Measurements from ENCODE around the gene TRMT11. TPM values are rescaled to one million over a fixed set of nuclear protein-coding genes. Genes with fewer than 3 reads are reported as not detected.

The TRMT11 gene
- total and polyA plus RNA-seq, 10 of the 15 experiments (the other 5 are each of a cell fraction or from before 2014, with no cell fraction given), result 34.0 to 81.1 (median 43.7) TPM

GRCh38 chr6:125986301-125987025 is at the start of gene TRMT11 (continued):
- TF ChIP-seq RELB (IDR thresholded peaks at IDR 0.05; ENCODE audit: low read depth) (peak; percentile 68), TCF7 (IDR thresholded peaks at IDR 0.05; ENCODE audit: borderline replicate concordance) (no peak), FOXK2 (IDR thresholded peaks at IDR 0.05) (no peak), MYC (IDR thresholded peaks at IDR 0.05; ENCODE audit: insufficient read depth, insufficient read length, insufficient replicate concordance, low read length, severe bottlenecking) (peak; percentile 73), SIX5 (IDR thresholded peaks at IDR 0.05; ENCODE audit: low read depth, low read length, severe bottlenecking) (peak; percentile 16), NFYB (IDR thresholded peaks at IDR 0.05; ENCODE audit: insufficient read depth, low read depth, low read length) (no peak), HDAC6 (IDR thresholded peaks at IDR 0.05; ENCODE audit: unreplicated experiment) (no peak), BCL11A (IDR thresholded peaks at IDR 0.05; ENCODE audit: low read depth, low read length) (peak; percentile 49; the same call in 1 of the 2 replicates), SRF (IDR thresholded peaks at IDR 0.05; ENCODE audit: low read depth in 2 of 2, low read length in 2 of 2) (no peak), NBN (IDR thresholded peaks at IDR 0.05) (peak; percentile 86; the same call in 1 of the 2 replicates), CHD1 (IDR thresholded peaks at IDR 0.05; ENCODE audit: low read depth, low read length) (no peak), CUX1 (IDR thresholded peaks at IDR 0.05; ENCODE audit: insufficient replicate concordance, low read depth, low read length) (no peak), GATAD2B (conservative IDR thresholded peaks at IDR 0.05; ENCODE audit: low read depth) (0 out of 2 replicates have a peak, but pooled peaks have one; percentile 68), RUNX3 (IDR thresholded peaks at IDR 0.05; ENCODE audit: low read length) (no peak), MXI1 (IDR thresholded peaks at IDR 0.05; ENCODE audit: low read depth, low read length) (peak; percentile 65), FOXM1 (IDR thresholded peaks at IDR 0.05; ENCODE audit: low read depth, low read length) (no peak), IRF5 (IDR thresholded peaks at IDR 0.05; ENCODE audit: borderline replicate concordance) (no peak), SREBF2 (IDR thresholded peaks at IDR 0.05; ENCODE audit: low read length) (no peak), CHD2 (IDR thresholded peaks at IDR 0.05; ENCODE audit: borderline replicate concordance, low read depth, low read length) (0 out of 2 replicates have a peak, but pooled peaks have one; percentile 35), ZSCAN29 (IDR thresholded peaks at IDR 0.05) (no peak)
